ENCODE results near the gene RAP1GDS1.

DNA sequence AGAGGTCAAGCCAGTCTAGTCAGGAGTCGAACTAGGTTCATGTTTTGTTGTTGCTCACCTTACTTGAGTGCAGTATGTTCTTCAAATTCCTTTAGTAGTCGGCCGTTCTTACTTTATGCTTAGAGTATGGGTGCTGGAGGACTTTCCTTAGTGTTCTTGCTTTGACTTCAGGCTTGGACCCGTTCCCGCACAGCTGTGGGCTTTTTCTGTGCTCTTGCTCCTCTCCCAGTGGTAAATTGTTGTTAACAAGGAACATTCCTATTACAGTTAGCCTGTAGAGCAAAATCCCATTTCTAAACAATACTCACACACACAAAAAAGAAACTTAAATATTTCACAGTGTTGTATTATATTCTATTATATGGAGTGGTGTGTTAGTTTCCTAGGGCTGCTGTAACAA, 113.5 kb downstream of the RAP1GDS1 start:
- TF ChIP-seq CTCF (IDR thresholded peaks at IDR 0.05), result no peak
- no peak for TF ChIP-seq POLR2A (IDR thresholded peaks at IDR 0.05)

Data from Peyer's patch (tissue), 4 donors.